HG03064 (cell line): ENCODE results near the gene TTC23L.

ENCODE experiments used
- ATAC-seq: cut with Tn5 transposase; IDR thresholded peaks from one replicate; pipeline ENCODE4 v1.9.1; 2021; ENCODE audit warnings: low read depth; ENCODE audit not compliant: unreplicated experiment

The TTC23L gene

DNA sequence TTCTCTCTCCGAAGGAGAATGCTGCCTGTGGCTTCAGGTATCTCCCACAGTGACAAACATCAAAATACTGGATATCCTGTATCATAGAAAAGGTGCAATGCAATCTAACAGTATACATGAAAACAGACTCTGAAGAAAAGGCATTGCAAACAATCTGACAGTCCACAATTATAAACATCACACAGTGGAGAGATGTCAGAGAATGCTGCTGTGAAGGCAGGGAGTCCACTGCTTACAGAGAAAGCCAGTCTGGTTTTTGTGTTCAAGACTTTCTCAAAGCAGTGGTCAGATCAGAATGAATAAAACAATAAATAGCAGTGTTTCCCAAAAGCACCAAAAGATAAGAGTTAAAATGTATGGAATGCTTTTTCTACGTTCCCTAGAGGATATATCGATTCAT is 28.7 kb downstream of the TTC23L start:
- no peak for ATAC-seq

DNA sequence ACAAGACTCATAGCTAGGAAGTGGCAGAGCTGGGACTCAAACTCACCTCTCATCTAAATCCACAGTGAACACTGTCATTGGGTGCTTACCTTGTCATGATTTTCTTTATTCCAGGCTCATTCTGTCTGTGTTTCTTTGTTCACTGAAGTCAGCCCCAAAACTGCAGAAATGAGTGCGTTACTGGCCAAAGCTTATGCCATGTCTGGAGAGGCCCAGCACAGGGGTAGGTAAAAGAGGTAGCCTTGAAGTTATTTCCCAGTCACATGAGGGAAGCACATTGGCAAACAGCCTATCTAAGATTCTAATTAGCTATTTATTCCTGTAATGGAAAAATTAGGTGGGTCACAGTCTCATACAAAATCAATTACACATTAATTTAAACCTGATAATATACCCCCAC is 29.8 kb downstream of the TTC23L start:
- no peak for ATAC-seq

DNA sequence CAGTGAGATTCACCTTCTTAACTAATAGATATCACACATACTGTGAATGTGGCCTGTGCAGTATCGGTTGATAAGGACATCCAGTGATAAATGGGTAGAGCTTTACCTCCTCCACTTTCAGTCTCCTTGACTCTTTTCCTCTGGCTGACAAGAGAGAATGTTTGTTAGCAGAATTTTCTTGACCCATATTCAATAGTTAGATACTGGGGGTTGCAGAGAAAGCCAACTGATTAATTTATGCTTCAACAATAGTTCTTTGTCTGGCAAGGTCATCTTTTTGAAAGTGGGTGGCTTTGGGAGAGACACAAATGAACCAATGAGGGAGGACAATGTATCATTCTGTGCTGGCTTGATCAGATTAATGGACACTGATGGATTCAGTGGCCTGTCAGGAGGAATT is 30.3 kb downstream of the TTC23L start:
- ATAC-seq = no peak

DNA sequence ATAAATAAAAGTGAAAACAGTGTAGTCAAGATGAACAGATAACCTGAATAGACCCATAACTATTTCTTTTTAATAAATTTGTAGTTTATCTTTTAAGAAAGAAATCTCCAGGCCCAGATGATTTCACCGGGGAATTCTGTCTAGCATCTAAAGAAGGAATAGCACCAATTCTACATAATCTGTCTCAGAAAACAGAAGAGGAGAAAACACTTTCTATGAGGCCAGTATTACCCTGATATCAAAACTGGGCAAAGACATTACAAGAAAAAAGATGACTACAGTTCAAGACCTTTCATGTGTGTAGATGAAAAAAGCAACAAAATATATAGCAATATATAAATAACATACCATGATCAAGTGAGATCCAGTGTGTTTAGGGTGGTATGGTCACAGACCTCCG is 31.4 kb downstream of the TTC23L start:
- ATAC-seq = no peak

DNA sequence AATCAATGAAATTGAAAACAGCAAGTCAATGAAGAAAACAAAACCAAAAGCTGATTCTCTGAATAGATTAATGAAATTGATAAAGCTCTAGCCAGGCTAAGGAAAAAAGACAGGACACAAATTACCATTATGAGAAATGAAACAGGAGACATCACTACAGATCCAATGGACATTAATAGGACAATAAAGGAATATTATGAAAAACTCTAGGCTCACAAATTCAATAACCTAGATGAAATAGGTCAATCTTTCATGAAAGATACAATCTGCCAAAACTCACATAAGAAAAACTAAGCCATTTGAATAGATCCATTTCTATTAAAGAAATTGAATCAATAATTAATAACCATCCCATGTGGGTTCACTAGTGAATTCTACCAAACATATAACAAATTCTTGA is 37.3 kb downstream of the TTC23L start:
- ATAC-seq = no peak

DNA sequence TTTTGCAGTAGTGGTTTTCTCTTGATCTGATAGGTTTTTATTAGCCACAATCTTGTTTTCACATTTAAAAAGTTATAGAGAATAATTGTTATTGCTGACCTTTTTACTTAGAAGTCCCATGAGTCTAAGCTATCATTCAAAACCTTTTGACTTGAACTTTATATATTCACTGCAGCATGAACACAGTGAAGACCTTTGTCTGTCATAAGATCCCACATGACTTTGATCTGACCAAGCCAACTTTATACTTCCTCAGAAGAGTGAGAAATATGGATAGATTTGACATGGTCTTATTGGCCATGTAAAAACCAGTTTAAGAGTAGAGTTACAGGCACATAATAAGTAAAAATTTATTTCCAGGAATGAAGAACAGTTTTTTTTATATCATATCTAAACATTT is 42.3 kb downstream of the TTC23L start:
- no peak for ATAC-seq

DNA sequence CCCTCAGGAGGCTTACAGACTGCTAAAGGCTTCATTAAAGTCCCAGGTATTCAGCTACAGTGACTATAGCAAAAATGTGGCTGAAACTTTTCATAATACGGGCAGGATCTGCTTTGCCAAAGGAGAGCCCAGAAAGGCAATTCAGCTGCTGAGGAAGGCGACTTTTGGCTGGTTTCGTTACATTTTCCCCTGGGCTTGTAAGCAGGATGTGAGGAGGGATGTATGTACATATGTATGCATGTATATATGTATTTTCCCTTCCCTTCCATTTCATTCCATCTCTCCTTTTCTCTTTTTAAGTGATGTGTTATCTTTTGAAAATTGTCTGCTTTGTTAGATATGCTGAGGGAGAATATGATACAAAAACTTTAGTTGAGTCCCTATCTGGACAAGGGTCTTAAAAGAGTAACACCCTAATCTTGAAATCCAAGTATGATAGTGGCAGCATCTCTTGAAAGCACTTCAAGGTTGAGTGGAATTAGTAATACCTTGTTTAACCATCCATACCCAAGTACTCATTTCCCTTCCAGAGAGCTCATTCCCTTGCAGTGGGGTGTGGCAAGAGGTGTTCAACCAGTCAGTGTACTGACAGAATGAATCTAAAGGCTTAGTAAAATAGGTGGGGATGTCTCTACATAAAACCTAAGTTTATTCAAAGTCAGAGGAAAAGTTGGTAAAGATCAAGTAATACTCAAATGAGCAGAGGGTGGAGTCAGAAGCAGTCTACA is 47.6 kb downstream of the TTC23L start:
- ATAC-seq = no peak

DNA sequence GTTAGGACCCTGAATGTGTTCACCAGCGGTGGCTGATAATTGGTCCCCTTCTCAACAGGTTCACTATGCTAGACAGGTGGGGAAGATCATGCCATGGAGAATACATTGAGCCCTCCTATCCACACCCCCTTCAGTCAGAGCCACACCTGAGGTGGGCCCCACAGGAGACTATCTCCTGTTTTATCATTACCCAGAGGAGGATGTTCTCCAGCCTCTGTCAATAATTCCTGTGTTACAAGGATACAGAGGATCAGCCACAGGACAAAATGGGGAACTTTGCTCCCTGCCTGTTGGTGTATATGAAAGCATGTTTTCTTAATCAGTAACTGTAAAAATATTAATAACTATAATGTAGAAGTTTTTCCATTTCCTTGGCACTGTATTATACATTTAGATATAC is 50.4 kb downstream of the TTC23L start:
- ATAC-seq = no peak

DNA sequence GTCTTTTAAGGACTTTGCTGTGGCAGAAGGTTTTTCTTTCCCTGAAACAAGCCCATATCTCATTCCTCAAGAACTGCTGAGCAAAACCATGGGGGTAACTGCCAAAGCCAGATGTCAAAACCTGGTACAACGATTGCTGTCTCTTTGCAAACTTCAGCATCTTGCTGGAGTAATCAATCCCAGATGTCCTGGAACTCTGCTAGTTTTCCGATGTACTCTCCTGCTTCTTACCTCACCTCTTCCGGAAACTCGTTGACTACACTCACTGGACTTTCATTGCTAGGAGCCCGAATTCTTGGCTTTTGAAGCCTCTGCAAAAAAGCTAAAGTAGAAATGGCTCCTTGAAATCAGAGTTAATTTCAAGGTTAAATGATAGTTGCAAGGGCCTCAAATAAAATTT is 53.0 kb downstream of the TTC23L start:
- ATAC-seq = no peak

DNA sequence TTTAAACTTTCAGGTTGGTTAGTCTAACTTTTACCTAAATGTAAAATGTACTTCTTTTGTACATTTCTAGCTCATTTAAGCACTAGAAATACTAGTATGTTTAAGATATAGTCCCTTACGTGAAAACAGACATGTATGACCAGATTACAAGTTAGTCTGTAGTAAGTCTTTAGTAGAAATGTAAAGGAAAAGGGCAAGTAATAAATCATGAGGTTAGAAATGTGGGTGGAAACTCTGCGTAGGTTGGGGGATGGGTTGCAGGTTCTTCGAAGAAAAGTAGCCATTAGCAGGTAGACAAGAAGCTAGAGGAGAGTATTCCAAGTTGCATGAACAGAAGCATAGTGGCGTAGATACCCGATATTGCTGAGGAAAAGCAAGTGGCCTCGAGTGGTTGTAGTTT is 53.5 kb downstream of the TTC23L start:
- ATAC-seq = no peak

DNA sequence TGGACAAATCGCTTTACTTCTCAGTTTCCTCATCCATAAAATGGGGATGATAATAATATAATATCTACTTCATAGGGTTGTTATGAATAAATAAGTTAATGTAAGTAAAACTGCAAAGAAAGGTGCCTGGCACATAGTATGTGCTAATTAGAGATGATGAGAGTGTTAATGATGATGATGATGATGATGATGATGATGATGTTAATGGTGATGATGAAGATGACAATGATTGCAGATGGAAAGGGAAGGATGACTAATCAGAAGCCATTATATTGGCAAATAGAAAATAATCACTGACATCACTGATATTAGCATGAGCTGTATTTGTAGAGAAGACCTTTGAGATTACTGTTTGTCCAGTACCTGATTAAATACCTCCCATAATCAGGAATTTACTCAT is 55.8 kb downstream of the TTC23L start:
- no peak for ATAC-seq

DNA sequence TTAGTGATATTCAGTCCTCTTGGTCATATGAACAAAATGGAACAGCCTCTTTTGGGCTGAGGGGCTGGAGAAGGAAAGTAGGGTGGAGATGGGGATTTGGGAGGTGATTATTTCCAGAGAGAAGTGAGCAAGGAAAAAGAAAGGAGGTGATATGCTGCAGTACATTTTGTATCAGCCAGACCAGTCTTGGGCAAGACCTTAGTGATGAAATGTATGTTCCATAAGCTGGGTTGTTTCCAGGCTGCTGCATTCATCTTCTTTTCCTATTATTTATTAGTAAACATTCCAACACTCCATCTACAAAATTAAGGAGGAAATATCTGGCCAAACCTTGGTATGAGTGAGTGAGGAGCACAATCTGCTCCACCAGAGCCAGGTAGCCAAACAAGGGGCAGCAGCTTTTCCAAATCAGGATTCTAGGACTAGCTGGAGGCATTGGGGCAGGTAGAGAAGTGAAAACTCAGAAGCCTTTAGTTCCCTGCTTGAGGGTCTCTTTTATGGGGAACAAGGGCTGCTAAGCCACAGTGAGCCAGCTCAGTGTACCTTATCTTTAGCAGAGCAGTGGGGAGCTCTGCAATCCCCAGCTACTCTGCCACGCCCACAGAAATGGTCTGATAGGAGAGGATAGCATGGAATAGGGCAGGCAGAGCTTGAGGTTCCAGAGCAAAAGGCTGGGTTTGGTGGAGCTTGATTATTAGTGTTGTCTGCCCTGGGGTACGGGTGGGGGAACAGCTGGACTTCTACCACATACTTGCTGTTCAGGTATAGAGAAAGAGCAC is 56.9 kb downstream of the TTC23L start:
- no peak for ATAC-seq

DNA sequence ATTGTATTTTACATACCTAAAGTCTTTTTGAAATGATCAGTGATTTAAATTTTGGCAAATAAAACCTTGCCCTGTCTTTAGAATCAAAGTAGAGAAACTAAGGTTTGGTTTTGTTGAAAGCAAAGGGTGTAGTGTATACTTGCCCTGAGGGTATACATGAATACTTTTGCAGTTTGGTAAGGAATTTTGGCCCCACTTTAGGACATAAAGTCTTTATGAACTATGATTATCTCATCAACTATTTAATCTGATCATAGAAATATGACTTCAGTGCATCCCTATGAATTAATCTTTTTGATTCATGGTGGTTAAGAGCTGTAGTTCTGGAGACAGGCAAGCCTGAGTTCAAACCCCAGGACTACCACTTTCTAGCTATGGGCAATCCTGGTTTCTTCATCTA is 58.7 kb downstream of the TTC23L start:
- ATAC-seq = no peak

DNA sequence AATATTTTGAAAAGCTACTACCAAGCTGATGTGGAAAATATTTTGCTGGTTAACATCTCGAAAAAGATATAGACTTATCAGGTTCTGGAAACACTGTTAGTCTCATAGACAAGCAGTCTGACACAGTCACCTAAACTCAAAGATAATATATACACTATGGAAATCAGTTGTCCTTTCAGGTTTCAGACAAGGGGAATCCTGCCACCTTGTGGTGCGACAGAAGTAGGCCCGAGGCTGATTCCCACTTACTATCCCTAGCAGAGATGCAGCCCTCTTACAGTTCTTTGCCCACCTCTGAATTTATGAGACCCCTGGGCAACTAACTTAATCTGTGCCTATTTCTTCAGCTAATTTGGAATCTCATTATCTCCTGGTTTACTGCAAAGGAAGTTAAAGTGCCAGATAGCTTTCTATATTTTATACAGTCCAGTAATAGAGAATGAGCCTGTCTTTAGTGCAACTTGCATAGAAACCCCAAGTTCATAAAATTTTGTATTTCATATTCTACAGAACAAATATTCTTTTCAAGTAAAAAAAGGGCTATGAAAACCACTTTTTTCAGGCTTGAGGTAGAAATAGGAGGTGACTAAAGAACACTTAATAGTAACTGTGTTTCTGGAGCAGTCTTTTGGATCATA is 59.4 kb downstream of the TTC23L start:
- no peak for ATAC-seq

DNA sequence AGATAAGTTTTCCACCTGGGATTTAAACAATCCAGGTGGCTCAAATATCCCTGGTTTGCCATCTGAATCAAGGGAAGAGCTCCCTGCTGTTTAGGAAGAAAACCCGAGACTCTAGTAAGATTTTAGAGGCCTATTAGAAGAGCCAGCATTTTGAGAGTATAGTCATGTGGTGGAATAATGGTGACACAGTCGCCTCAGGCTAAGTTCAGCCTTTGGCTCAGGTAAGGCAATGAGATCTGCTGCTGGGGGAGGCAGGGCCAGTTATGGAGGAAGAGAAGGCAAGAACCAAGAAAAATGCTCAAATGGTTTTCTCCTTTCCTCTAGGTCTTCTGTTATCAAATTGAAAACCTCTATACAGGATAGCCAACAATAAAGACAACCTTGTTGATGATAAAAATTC is 60.1 kb downstream of the TTC23L start:
- no peak for ATAC-seq

DNA sequence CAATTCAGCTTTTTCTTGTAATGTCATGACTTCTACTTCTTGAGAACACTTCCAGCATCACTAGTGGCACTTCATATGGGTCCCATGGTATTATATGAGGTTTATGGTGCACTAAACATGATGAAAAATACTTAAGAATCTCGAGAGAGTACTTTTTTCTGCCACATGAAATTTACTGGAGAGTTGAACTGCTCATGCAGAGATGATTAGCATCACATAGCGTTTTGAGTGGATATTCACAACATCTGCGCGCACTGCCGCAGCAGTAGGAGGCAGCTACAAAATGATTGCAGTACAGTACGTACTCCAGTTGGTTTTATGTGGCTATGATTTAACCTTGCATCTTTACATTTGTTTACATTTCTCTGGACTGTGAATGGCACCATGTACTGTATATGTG is 61.7 kb downstream of the TTC23L start:
- no peak for ATAC-seq

DNA sequence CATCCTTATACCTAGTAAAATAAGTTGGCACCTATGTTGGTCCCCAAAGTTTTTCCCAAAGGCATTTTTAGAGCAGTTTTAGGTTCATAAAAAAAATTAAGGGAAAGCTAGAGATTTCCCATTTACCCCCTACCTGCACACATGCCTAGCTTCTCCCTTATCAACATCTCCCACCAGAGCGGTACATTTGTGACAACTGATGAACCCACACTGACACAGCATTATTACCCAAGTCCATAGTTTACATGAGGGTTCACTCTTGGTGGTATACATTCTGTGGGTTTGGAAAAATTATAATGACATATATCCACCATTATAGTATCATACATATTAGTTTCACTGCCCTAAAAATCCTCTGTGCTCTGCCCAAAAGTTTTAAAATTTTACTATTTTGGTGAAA is 64.3 kb downstream of the TTC23L start:
- ATAC-seq = no peak

DNA sequence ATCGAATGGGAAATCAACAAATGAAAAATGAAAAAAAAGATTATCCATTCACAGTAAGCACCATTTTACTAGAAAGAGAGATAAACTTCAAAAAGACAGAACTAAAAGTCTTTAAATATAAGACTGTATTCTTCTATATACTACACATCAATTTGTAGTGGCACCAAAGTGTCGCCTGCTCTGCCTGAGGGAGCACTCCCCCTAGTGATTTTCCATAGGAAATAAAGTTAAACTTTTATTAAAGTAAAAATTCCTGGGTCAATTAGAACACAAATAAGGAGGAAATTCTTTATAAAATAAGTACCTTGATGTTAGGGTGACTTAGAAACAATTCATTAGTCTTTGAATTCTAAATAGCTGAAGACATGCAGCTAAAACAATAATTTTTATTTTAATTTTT is 66.6 kb downstream of the TTC23L start:
- ATAC-seq = no peak

DNA sequence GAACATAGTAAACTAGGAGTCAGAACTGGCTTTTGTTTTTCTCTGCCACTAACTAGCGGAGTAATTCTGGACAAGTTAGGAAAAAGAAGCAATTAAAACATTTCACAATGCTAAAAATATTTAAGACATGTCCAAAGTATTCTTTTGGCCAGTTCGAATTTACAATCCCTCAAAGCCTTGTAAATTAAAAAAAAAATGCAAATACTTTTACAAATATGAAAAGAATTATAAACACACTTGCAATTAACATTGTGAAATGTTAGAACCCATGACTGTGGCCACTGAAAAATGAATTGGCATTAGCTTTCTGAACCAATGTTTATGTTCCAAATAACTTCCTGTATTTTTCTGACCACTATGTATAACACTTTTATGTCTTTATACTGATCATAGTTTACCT is 74.1 kb downstream of the TTC23L start:
- no peak for ATAC-seq

DNA sequence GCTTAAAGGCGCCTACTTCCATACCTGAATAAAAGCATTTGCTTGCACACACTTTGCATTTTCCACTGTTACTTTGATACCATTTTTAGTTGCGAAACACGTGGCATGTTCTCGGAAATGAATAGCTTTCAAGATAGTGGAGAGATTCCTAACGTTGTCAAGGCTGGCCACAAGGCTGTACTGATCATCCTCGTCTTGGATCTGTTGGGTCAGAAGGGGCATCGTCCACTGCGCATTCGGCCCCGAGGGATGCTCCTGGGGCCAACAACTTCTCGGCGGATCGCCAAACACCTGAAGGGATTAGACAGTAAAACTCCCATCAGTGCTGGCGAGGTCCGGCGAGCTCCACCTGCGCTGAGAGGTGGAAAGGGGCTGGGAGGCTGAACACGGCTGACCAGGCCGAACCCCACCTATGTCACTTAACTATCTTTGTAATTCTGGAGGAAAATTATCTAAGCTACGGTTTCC is 75.7 kb downstream of the TTC23L start:
- peak; percentile 22 for ATAC-seq

DNA sequence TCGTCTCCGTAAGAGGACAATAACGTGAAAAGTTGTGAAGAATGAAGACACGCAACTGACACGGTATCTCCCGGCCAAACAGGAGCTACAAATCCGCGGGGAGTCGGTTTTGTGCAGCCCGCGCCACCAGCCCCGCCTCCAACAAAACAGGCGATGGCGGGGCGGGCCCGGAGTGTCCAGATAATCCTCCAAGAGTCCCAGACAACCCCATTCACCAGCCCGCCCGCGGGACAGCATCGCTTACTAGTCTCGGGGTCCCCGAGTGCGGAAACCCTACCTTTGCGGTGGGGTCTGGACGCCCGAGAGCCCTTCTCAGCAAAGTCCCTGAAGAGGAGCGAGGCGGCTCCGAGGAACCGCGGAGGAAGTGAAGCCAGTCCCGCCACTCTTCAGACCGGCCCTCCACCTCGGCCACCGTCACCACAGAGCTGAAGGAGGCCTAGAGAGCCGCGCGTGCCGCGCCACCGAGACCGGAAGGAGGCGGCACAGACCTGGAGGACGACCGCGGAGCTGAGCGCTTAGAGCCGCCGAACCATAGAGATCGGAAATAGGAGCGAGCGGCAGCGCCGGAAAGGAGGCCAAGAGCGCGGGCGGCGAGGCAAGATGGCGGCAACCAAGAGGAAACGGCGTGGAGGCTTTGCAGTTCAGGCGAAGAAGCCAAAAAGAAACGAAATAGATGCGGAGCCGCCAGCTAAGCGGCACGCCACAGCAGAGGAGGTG is 76.3 kb downstream of the TTC23L start, which contains the start of the genes BRIX1 and RAD1:
TSS of gene BRIX1 (plus strand) at position 573 of the 717 bp plus-strand sequence. CDS start at position 601, 28 bp downstream.
TSS of gene RAD1 (minus strand) at position 366 of the 717 bp plus-strand sequence. CDS start 612 bp downstream, outside the sequence.
- peak; percentile 97 for ATAC-seq
